ENCODE measurements around the gene ACSBG1.
"Not testable (repeated sequence)": the region's sequence is repeated elsewhere in the genome, so short reads cannot be mapped to it uniquely, and the experiment has no call there.

ACSBG1 gene

DNA sequence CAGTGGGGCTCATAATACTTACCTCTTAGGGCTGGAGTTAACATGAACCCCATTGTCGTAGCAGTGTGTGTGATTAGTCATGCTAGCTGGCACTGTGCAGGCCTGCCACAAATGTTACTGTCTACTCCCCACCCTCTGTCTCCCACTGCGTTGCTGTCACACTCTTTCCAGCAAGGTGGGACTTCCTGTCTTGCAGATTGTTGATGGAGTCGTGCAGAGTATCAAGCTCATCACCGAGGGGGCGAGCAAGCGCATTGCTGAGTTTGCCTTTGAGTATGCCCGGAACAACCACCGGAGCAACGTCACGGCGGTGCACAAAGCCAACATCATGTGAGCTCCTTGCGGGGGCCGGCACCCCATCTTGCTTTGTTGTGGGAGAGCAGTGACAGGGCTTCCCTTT lies 72.3 kb downstream of the ACSBG1 start:
- no peak for DNase-seq

GRCh38 chr15:78159395-78159794 lies 75.0 kb downstream of the ACSBG1 start:
- no peak for DNase-seq

DNA sequence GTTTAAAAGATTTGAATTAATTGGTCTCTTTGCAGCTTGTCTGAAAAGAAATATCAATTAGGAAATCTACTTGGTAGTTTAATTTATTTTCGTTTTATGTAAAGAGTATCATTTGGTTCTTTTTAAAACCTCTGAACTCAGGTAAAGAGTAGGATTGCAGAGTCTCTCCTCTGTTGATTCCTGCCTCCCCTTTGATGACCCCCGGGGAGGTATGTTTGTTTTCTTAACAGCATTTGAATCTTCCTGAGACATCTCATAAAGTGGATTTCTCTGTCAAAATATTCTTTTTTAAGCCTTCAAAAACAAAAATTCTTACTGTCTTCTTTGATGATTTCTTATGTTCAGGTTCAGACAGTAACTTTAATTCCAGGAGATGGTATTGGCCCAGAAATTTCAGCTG lies 77.2 kb downstream of the ACSBG1 start:
- no peak for DNase-seq

- no peak for DNase-seq
These were observed 77.7 kb downstream of the ACSBG1 start for GRCh38 chr15:78156653-78157052.

DNA sequence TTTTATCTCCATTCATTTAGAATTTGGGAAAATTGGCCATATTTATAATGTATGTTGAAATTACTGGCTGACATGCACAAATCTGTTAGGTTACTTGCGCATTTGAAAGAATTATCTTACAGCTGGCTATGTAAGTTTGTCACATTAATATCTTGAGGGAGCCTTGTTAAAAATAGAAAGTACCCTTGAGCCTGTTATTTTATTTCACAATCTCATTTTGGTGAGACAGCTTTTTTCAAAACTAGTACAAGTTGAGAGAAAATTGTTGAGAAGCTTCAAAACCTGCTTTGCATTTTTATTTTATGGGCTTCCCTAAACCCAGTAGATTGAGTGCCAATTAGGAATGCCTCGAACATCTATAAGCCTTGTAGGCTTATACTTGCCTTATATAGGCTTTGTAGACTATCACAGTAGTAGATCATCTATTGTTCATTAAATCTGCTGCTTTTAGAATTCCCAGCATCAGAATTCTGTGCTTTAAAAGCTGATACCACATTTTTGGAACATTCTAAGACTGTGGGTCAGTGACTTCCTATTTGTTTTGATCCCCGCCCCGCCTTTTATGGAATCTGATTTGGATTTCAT lies 78.9 kb downstream of the ACSBG1 start:
- DNase-seq = no peak

DNA sequence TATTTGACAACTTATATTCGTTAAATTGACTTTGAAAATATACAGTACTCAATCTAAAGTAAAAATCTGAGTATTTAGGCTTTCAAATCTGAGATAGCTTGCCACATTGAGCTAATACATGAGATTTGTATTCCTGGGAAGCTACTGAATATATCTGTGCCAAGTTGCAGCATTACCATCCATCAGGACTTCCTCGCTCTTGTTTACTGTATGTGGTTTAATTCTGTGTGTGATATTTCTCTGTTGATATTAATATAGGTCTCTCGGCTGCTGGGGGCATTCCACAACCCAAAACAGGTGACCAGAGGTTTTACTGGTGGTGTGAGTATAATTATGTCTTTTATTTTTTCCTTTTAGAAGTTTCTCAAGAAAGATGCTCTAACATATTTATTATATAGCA lies 79.4 kb downstream of the ACSBG1 start:
- DNase-seq = no peak

GRCh38 chr15:78151075-78151474 lies 83.3 kb downstream of the ACSBG1 start:
- not testable (repeated sequence) for DNase-seq

GRCh38 chr15:78149805-78150751 lies 84.3 kb downstream of the ACSBG1 start:
- DNase-seq = peak; percentile 18

GRCh38 chr15:78149068-78149804 lies 85.1 kb downstream of the ACSBG1 start, which contains the start of gene IDH3A:
TSS of gene IDH3A (plus strand) at chr15:78149362. CDS start at chr15:78149404, 42 bp downstream.
- DNase-seq = peak; percentile 95

DNA sequence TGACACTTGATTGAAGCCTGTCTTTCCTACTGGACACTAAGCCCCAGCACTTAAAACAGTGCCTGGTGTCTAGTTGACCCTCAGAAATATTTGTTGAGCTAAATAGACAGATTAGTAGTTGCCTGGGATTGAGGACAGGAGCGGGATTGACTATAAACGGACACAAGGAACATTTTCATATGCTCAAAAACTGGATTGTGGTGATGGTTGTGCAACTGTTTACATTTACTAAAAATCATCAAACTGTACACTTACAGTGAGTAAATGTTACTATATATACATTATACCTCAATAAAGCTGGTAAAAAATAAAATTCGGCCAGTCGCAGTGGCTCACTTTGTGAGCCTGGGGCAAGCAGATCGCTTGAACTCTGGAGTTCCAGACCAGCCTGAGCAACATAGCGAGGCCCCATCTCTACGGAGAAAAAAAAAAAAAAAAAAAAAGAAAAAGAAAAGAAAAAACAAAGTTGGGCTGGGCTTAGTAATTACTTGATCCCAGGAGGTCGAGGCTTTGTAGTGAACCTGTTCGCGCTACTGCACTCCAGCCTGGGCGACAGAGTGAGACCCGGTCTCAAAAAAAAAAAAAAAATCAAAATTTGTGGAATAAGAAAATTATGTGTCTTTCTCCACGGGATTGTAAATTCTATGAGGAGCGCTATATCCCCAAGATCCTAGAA lies 85.8 kb downstream of the ACSBG1 start:
- DNase-seq = no peak

DNA sequence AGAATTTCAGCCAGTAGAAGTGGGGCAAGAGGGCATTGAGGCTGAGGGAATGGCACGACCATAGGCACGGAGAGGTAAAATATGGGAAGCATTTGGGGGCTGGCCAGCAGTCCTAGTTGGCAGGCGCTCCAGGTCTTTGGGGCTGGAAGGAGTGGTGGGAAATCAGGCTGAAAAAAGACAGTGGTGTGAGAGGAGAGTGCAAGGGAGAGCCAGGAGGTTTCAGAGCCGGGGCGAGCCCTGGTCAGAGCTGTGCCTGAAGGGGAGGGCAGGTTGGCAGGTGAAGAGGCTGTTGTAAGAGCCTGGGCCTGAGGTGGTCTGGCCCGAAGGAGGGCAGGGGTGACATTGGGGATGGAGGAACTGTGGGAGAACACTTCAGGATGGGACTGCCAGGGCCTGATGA lies 86.8 kb downstream of the ACSBG1 start:
- no peak for DNase-seq

- no peak for DNase-seq
These were observed 87.8 kb downstream of the ACSBG1 start for GRCh38 chr15:78146425-78147154.

DNA sequence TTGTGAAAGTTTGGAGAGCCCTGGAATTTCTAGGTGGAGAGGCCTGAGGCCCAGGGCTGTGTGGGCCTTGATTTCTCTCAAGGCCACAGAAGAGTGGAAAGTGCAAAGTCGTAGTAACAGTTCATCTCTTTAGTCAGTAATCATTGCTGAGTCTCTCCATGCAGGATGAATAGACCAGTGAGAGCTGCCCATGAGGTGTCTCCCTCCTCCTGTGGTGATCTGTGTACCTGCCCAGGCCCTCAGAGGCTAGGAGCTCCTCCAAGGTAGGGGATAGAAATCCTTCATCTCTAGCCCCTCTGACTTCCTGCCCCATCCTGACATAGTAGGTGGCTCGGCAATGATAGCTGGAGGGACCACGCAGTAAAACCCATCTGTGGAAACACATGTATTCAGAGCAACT lies 92.0 kb downstream of the ACSBG1 start:
- DNase-seq = no peak

DNA sequence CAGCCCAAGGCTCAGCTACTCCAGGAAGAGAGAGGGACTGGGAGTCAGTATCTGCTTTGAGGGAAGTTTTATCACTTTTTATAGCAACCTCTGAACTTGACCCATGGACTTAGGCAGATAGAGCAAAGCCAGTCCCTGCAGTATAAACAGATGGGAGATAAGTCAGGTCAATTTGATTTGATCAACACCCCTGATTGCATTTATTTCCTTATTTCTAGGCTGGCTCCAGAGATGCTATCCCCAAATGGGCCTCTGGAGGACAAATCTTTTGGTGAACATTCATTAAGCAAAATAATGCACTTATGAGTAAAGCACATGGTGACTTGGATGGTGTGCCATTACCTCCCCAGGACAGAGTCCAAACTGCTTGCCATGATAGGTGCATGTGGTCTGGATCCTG lies 94.1 kb downstream of the ACSBG1 start:
- DNase-seq = no peak

DNA sequence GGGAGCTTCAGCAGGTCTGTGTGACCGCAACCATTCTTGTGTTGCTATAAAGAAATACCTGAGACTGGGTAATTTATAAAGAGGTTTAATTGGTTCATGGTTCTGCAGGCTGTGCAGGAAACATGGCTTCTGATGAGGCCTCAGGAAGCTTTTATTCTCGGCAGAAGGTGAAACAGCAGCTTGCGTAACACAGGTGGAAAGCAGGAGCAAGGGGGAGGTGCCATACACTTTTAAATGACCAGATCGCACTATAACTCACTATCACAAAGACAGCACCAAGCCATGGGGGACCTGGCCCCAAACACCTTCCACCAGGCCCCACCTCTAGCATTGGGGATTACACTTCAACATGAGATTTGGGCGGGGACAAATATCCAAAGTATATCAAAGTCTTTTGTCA lies 94.8 kb downstream of the ACSBG1 start:
- no peak for DNase-seq

DNA sequence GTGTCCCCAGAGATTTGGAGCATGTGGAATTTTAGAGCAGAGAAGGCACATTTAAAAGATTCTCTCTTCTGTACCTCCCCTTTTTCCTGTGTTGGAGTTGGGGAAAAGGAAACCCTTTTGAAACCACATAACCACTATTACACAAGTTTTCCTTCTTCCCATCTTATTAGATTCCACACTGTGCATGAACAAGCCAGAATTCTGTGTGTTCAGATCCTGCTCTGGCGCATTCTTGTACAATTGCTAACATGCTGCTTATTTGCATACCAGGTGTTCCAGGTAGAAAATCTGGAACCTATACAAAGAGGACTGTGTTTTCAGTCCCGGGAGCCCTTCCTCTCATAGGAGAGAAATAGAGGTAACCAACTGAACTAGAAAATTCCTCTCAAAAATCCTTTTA lies 100.6 kb downstream of the ACSBG1 start:
- DNase-seq = no peak

DNA sequence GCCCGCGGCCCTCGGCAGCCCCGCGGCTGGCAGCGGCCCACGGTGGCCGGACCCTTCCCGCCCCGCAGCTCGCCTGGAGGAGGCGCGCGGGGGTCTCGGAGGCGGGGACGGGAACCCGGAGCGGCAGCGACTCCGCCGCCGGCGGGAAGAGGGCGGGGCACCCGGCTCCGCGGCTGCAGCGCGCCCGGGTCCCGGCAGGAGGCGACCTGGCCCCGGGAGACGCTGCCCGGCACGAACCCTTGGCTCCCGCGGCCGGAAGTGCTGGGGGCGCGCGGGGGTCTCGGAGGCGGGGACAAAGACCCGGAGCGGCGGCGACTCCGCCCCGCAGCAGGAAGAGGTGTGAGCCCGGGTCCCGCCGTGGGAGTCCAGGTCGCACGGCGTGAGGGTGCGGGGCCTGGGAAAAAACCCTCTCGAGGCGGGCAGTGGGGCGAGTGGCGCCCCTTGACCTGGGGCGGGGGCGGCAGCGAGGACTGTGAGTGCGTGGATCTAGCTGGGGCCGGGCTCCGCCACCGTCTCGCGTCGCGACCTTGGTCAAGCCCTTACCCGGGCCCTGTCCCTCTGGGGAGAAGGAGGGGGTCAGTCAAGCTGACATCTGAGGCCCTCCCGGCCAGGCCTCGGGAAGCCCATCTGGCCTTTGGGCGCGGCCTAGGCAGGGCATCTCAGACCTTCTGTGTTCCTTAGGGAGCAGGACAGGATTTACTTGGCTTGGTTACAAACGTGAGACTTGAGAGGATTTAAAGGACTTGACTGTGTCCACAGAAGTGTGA lies 102.9 kb downstream of the ACSBG1 start, which contains the start of gene CIB2:
CIB2 (minus strand) TSS at position 151 of the 767 bp plus-strand sequence. CDS start 230 bp downstream, outside the sequence.
- DNase-seq = peak; percentile 77

- no peak for DNase-seq
These were observed 103.7 kb downstream of the ACSBG1 start for GRCh38 chr15:78130466-78131294.

DNA sequence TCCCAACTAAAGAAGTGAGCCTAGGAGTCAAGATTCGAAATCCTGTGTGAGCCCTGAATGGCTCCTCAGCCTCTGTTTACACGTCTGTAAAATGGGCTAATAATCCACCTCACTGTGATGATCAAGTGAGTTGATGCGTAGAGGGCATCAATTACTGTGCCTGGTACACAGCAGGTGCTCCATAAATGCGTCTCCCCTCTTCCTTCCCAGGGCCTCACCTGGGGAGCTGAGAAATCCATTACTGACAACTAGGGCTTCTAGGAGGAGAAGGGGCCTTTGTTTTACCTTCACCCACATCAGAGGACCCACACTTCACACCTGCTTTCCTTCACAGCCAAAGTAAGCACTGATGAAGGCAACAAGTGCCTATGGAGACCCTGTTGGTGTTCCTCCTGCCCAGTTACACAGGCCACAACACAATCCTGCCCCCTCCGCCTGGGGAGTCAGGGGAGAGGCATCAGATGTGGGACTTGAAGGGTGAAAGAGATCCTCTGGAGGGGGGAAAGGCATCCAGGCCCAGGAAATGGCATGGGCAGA lies 104.5 kb downstream of the ACSBG1 start:
- DNase-seq = no peak
